GM21723 (cell line): Measurements from ENCODE around the gene TMIGD1.
"Not testable (repeated sequence)": the region's sequence is repeated elsewhere in the genome, so short reads cannot be mapped to it uniquely, and the experiment has no call there.

Experiments
- ATAC-seq: cut with Tn5 transposase; IDR thresholded peaks from one replicate; pipeline ENCODE4 v1.9.1; 2021; ENCODE audit warnings: mild to moderate bottlenecking, moderate library complexity; ENCODE audit not compliant: unreplicated experiment

TMIGD1 gene

GRCh38 chr17:30358055-30358760 lies 24.4 kb upstream of the TMIGD1 start:
- no peak for ATAC-seq

DNA sequence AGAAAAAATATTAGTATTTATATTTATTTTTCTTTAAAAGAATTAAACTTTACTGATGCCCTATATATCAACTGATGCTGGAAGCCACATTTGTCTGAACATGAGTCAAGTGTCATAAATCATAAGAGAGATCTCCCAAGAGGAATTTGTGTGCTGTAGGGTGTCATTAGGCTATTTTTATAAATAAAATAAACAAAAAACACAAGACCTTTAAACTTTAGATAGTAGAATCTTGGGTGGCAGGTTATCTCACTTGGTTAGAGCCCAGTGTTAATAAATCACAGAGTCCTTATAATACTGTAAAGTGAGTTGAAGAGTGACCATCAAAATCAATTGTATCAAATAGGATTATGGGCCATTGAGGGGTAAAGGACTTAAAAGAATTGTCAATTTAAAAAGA lies 23.6 kb upstream of the TMIGD1 start:
- no peak for ATAC-seq

DNA sequence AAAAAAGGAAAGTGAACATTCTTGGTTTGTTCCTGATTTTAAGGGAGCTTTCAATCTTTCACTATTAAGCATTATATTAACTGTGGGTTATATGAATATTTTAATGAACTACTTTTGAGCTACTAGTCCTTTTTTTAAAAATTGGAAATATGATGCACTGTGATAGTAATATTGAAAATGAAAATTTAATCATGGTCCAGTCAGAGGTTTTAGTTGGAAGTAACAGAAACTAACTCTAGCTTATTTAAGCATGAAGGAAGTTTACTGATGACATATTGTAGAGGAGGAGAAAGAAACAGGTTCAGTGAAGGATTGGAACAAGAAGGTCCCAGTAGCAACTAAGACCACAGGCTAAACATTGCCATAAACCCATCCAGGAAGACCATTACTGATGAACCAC lies 20.8 kb upstream of the TMIGD1 start:
- ATAC-seq = no peak

GRCh38 chr17:30352240-30352814 lies 18.5 kb upstream of the TMIGD1 start:
- no peak for ATAC-seq

DNA sequence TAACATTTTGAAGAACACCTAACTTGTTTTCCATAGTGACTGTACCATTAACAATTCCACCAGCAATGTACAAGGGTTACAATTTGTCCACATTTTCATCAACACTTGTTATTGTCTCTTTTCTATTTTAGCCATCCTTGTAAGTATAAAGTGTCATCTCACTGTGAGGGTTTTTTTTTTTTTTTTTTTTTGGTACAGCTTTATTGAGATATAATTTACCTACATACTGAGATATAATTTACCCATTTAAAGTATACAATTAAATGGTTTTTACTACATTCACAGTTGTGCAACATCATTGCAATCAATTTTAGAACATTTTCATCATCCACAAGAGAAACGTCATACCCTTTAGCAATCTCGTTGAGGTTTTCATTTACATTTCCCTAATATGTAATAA lies 17.9 kb upstream of the TMIGD1 start:
- ATAC-seq = no peak

DNA sequence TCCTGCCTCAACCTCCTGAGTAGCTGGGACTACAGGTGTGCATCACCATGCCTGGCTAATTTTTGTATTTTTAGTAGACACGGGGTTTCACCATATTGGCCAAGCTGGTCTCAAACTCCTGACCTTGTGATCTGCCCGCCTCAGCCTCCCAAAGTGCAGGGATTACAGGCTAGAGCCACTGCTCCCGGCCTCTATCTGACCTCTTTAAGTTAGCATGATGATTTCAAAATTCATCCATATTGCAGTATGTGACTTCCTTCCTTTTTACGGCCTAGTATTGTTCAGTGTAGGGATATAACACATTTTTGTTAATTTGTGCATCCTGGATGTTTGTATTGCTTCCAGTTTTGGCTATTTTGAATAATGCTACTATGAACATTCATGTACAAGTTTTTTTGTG lies 17.4 kb upstream of the TMIGD1 start:
- ATAC-seq = not testable (repeated sequence)

DNA sequence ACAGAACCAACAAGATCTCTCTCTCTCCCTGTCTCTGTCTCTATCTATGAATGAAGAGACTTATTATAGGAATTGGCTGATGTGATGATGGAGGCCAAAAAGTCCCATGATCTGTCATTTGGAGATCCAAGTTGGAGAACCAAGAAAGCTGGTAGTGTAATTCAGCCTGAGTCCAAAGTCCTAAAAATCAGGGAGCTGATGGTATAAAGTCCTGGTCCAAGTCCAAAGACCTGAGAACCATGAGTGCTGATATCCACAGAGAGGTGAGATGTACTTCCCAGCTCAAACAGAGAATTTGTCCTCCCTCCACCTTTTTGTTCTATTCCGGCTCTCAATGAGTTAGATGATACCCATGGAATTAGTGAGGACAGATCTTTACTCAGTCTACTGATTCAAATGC lies 15.4 kb upstream of the TMIGD1 start:
- no peak for ATAC-seq

DNA sequence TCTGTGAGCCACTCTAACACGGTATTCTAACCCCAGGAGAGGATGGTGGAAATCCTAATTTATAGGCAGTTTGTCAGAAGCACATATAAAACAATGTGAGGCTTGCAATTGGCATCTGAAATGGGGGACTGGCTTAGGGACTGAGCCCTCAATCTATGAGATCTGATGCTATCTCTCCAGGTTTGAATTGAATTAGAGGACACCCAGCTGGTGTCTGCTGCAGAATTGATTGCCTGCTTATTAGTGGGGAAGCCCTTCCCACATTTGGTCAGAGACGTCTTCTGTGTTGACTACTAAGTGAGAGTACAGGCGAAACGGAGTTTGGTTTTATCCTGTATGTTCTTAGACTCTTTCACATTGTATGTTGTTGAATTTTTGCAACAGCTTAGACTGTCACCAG lies 13.6 kb upstream of the TMIGD1 start:
- ATAC-seq = no peak

DNA sequence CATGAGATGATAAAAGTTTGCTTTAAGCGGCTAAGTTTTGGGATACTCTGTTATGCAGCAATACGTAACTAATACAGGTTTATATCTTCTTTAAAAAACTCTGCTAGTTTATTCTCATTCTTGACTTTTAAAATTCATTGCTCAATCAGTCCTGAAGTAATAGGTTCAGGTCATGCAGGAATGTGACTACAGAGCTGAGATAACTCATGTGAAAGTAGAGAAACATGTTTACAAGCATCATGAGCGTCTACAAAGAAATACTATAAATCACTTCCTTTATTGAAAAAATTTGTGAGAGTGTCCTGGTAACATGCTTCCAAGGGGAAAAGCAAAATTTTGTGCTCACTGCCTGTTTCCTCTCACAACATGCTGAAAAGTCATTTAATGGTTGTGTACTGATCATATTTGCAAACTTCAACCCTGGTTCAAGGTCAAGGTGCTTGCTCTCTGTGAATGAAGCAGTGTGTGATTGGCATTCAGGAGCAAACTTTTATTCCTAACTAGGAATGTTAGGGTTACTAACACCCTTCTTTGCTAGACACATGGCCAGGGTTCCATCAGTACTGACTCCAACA lies 12.5 kb upstream of the TMIGD1 start:
- no peak for ATAC-seq

DNA sequence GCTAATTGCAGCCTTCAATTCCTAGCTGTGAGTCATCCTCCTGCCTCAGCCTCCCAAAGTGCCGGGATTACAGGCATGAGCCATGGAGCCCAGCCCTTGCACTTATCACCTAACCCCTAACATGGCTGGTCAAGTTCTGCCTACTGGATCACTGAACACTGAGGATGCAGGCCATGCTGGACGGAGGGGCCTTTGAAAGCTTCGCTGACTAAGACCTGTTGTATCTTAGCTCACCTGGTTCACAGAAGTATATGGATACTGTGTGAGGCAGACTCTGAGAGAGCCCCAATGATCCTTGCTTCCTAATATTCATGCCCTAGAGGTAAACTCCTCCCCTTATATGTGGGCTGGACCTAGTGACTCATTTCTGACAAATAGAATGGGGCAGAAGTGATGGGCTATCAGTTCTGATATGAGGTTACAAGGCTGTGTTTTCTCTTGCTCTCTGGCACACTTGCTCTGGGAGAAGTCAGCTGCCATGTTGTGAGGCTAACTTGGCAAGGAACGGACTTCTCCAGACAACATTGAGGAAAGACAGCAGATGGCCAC lies 11.7 kb upstream of the TMIGD1 start:
- ATAC-seq = no peak

- no peak for ATAC-seq
These were observed 11.2 kb upstream of the TMIGD1 start for GRCh38 chr17:30345089-30345433.

GRCh38 chr17:30344283-30345088 lies 10.6 kb upstream of the TMIGD1 start:
- ATAC-seq = no peak

GRCh38 chr17:30343796-30344195 lies 9.9 kb upstream of the TMIGD1 start:
- ATAC-seq = no peak

GRCh38 chr17:30343244-30343643 lies 9.4 kb upstream of the TMIGD1 start:
- ATAC-seq = not testable (repeated sequence)

DNA sequence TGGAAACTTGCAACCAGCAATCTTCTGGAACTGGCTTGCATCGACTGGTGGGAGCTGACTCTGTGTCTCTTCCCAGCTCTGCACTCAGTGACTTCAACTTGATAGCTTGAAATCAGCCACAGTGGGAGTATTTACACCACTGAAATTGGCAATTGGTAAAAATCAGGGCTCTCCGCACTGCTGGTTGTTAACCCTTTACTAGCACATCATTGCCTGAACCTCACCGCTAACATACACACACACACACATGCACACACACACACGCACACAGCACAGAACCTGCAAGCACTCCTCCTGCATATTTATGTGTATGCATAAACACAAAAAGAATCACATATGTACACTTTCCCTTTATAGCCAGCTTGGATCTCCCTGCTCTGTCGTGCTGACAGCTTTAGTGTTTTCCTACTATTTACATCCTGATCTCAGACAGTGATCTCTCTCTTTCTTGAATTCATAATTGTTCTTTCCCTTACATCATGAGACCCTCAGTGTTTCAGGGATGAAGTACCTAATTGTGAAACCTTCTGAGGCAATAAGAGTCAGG lies 7.9 kb upstream of the TMIGD1 start:
- no peak for ATAC-seq

DNA sequence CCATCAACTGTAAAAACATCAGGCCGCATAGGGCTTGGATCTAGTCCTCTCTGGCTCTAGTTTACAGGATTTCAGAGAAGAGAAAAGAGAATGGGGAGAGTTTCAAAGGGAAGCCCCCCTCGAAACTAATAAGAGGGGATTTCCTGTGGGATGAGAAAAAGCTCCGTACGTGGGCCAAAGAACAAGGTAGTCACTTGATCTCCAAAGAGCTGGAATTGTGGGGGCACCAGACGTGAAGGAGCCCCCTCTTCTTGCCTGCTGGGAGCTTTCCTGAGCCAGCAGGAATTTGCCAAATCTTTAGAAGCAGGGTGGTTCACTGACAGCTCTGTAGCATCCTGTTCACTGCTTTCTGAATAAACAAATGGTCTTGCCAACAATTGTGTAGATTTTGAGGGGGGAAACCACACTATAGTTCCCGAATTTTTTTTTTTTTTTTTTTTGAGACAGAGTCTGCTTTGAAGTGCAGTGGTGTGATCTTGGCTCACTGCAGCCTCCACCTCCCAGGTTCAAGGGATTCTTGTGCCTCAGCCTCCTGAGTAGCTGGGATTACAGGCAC lies 7.0 kb upstream of the TMIGD1 start:
- no peak for ATAC-seq

- ATAC-seq = no peak
These were observed 5.2 kb upstream of the TMIGD1 start for GRCh38 chr17:30339086-30339485.

DNA sequence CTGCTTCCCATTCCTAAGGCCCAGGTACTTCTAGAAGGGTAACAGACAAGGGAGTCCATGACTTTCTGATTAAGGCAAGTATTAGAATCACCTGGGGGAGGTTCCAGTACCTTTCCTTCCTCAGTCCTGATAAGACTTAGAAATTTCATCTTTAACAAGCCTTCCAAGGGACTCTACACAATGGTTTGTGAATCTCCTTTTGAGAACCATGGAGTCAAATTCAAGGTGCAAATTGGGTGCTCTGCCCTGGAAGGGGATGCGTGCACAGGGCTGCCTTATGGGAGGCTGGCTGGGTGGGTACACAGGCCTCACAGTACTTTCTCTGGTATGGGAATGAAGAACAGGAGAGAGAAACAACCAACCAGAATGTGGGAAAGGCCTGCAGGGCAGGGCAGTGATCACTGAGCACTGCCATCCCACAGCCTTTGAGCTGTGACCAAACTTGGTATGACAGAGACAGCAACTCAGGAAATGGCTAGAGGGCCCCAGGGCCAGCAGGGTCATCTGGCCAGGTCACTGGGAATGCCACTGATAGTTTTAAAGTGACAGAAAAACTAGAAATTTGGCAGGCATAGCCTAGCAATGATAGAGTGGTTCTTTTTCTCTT lies 3.6 kb upstream of the TMIGD1 start:
- ATAC-seq = no peak

DNA sequence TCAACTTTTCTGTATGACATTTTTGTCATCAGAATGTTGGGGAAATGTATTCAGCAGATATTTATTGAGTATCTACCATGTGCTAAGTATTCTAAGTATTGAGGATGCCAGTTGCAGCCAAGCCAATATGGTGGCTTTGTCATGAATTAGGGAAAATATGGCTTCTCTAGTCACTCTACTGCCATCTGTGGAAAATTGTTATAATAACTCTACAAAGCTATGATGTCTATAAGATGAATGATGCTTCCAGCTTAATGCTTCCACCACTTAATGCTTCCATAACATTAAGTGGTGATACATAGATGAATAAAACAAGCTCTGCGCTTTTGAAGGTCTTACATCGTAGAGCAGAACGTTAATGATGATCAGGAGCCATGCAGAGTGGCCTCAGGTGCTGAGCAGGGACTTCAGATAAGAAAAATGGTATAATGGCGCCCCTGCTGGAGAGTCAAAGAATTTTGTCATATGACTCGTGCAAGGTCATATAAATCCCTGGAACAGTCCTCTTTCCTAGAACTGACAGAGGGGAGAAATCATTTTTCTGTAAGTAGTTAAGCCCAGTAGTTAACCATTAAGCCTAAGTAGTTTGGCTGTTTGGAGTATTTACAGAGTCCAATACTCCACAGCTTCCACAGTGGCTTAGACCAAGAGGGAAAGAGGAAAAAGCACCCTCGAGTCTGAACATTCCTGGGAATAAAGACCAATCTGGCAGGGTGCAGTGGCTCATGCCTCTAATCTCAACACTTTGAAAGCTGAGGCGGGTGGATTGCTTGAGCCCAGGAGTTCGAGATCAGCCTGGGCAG lies 2.7 kb upstream of the TMIGD1 start:
- no peak for ATAC-seq

GRCh38 chr17:30334421-30334820 lies 564 bp upstream of the TMIGD1 start:
- ATAC-seq = no peak
